Retinal pigment epithelial cell (primary cell): Measurements from ENCODE around the gene VWC2L.

Source experiments
- DNase-seq: peaks from one replicate; pipeline ENCODE4 v3.0.0-alpha.2; 2010; ENCODE audit warnings: low read depth
- H3K4me3 ChIP-seq: 2 replicates; pipeline ENCODE4 v1.5.1; 2011; ENCODE audit warnings: mild to moderate bottlenecking, low read length, control low read depth, moderate library complexity
- CTCF ChIP-seq: conservative IDR thresholded peaks from 2 replicates; pipeline ENCODE4 v1.5.1; 2011; ENCODE audit warnings: low read depth, low read length, control low read depth, inconsistent platforms

The VWC2L gene

GRCh38 chr2:214395040-214395439, 15.8 kb upstream of the VWC2L start:
- no peak for DNase-seq
- H3K4me3 ChIP-seq: no peak overlapping the region
- TF ChIP-seq CTCF: no peak

GRCh38 chr2:214401580-214401979, 9.3 kb upstream of the VWC2L start:
- DNase-seq: no peak
- H3K4me3 ChIP-seq: no peak overlapping the region
- no peak for TF ChIP-seq CTCF

- no peak overlapping the region for H3K4me3 ChIP-seq
- peak; percentile 28 for TF ChIP-seq CTCF
- no peak for DNase-seq
These were observed 602 bp upstream of the VWC2L start for GRCh38 chr2:214410128-214410775.

GRCh38 chr2:214412679-214413078, 1.8 kb downstream of the VWC2L start:
- no peak for DNase-seq

GRCh38 chr2:214436470-214436869, 25.6 kb downstream of the VWC2L start:
- DNase-seq: no peak
- no peak for TF ChIP-seq CTCF
- H3K4me3 ChIP-seq: no peak overlapping the region

More at GRCh38 chr2:214412679-214413078, 1.8 kb downstream of the VWC2L start:
- TF ChIP-seq CTCF: no peak
- no peak overlapping the region for H3K4me3 ChIP-seq

GRCh38 chr2:214450118-214450894, 39.5 kb downstream of the VWC2L start:
- no peak for DNase-seq
- no peak overlapping the region for H3K4me3 ChIP-seq
- TF ChIP-seq CTCF: no peak
